Stimulated activated CD8-positive, alpha-beta memory T cell treated with anti-CD3 and anti-CD28 coated beads, Interleukin-15, amount 100 ng/mL, for 24 hours (primary cell): ENCODE results near the gene FAM222B.
A peak's percentile ranks its signal among the peaks of the same experiment; 100 is the strongest.

Experiments
- DNase-seq: peaks from one replicate; pipeline ENCODE4 v3.0.0-alpha.2; 2020; ENCODE audit warnings: low read depth

Gene FAM222B

DNA sequence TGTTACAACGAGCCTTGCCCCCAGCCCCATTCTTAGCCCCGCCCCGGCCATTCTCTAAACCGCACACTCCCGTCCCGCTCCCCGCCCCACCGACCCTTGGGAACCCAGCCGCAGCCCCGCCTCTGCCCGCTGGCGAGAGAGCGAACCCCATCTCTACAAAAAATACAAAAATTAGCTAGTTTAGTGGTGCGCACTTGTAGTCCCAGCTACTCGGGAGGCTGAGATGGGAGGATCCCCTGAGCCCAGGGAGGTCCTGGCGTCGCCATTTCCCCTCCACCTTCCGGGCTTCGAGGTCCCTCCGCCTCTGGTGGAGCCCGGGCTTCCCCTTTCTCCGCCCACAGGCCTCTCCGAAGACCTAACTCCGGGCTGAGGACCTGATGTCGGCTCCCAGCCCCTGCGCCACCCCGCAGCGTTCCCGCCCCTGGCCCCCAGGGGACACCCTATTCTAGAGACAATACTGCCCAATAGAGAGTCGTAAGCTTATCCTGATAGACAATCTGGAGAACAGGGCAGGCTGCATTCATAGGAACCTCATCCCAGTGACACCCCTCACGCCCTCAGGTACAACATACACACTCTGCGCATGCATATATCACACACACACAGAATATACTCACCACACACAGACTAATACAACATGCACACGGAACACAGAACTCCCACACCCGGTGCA is 130.4 kb downstream of the FAM222B start:
- no peak for DNase-seq

DNA sequence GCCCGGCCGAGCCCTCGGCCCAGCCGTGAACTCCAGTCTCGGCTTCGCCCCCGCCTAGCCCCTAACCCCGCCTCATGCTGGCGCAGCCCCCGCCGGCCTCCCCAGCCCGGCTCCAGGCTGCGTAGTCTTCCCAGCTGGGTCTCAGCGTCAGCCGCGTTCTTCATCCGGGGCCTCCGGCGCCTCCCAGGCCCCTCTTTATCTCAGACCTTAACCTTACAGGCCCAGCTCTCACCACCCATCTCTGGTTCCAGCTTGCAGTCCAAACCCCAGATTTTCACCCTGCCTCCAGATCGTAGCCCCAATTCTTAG is 130.9 kb downstream of the FAM222B start, which contains the start of gene PROCA1:
PROCA1 (minus strand) TSS at position 166 of the 309 bp plus-strand sequence. CDS start 228 bp downstream, outside the sequence.
- no peak for DNase-seq

DNA sequence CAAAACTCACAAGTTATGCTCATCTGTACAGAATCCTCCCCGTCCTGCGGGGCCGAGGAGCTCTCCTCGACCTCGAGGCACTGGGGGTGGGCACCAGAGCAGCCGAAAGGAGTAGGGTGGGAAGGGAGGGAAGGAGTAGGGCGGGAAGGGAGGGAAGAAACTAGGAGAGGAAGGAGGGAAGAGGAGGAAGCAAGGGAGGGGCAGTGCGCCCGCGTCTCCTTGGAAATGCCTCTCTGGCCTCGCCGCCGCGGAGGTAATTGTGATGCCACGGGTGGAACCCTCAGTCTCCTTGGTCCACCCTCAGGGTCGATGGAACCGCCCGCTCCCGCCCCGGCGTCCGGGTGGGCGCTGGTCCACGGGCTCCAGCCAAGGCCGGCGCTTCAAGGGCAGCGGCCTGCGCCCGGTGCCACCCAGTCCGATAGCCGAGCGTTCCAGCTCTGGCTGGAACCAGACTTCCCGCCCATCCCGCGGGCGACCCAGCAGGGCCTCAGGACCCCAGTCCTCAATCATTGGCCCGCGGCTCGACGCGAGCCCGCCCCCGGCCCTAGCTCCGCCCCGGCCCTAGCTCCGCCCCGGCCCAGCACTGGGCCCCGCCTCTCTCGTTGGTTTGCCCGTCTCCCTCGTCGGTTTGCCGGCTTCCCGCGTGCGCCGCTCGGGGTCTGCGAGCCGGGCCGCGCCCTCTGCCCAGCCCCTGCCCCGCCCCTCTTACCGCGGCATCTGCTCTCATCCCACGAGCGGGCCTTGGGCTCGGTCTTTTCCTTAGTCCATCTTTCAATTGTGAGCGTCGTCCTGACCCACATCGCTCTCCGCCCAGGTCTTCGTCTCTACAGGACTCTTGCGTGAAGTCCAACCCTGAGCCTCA is 131.5 kb downstream of the FAM222B start:
- peak; percentile 78 for DNase-seq

DNA sequence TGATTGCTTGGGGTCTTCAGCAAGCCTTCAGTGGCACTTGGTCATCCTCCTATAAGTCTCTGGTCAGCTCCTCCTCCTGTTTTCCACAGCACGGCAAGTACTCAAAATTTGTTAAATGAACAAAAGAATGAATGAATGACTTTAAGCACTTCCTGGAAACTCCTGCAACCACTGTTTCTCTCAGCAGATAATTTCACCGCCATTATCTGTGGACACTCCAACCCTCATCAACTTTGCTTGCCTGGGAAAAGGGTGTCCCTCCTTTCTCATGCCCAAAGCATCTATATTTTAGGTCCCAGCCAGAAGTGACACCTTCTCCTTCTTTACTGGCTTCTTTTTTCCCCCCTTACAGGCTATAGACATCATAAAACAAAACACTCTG is 135.3 kb downstream of the FAM222B start:
- DNase-seq = no peak

DNA sequence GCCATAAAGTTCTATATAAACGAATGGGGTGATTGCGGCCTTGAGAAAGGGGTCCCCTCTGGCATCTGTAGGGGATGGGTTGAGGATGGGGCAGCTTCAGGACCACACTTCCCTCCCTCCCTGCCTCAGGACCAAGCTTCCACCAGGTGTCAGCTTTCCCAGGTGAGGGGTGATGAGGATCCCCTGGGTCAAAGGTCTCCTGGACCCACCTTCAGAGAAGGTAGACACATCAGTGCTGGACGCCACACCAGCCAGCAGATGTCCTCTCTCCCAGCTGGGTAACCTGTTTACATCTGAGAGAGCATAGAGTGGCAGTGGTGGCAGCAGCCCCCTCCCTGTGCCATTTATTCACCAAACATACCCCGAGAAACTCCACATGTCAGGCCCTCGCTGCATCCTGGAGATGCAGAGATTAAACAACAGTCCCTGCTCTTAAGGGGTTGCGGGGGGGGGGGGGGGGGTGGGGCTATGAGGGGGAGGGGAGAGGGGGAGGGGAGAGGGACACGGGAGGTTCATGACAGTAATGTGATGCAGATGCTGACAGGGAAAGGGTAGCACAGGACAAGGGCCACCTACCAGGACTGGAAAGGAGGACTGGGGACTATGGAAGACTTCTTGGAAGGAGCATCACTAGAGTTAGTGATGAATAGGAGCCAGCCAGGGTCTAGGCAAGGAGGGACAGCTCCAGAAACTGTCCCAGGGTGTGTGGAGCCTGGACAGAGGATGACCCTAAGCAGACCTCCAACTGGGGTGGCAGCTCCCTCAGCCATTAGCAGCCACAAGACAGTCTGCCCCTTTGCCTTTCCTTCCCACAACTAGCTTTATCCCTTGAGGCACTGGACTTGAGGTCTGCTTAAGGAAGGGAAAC is 135.9 kb downstream of the FAM222B start:
- DNase-seq = no peak
